Mucosa of rectum (tissue), 2 donors: Measurements from ENCODE around the gene SHANK1.

Source experiments
- H3K27ac ChIP-seq, 2 donors: one replicate each; pipeline ENCODE4 v1.7.0; 2013; ENCODE audit warnings: inconsistent platforms in 2 of 2, low read depth in 2 of 2, low read length in 2 of 2
- H3K27me3 ChIP-seq, 2 donors: one replicate each; pipeline ENCODE4 v1.7.0; 2013; ENCODE audit warnings: low read length in 2 of 2; ENCODE audit not compliant: control insufficient read depth in 2 of 2, insufficient read depth in 2 of 2
- H3K36me3 ChIP-seq, 2 donors: one replicate each; pipeline ENCODE4 v1.7.0; 2013; ENCODE audit warnings: low read length in 2 of 2; ENCODE audit not compliant: control insufficient read depth in 2 of 2, insufficient read depth in 2 of 2
- H3K4me1 ChIP-seq, 2 donors: one replicate each; pipeline ENCODE4 v1.7.0; 2013; ENCODE audit warnings: low read length in 2 of 2, mild to moderate bottlenecking in 1 of 2; ENCODE audit not compliant: control insufficient read depth in 2 of 2, insufficient read depth in 2 of 2
- H3K4me3 ChIP-seq, 2 donors: one replicate each; pipeline ENCODE4 v1.7.0; 2013; ENCODE audit warnings: low read length in 2 of 2
- H3K9ac ChIP-seq, 2 donors: one replicate each; pipeline ENCODE4 v1.7.0; 2013; ENCODE audit warnings: low read length in 2 of 2, low read depth in 1 of 2, mild to moderate bottlenecking in 1 of 2
- H3K9me3 ChIP-seq, 2 donors: one replicate each; pipeline ENCODE4 v1.7.0; 2013; ENCODE audit warnings: low read length in 2 of 2; ENCODE audit not compliant: control insufficient read depth in 2 of 2
- donor health status: healthy.
- donor health status: Normal muscosa, but diverticular disease.

Gene SHANK1

GRCh38 chr19:50651174-50651573 is 68.4 kb downstream of the SHANK1 start:
- H3K27ac ChIP-seq, result no peak overlapping the region
- peaks cover 0 to 3% of the 10 kb centered on the region in 2 donors for H3K9me3 ChIP-seq
- no peak overlapping the region for H3K9ac ChIP-seq
- H3K36me3 ChIP-seq, result no peaks in the 10 kb centered on the region
- H3K4me3 ChIP-seq, result no peak overlapping the region
- H3K4me1 ChIP-seq, result no peaks in the 10 kb centered on the region
- peaks cover 5% of the 10 kb centered on the region in 2 donors for H3K27me3 ChIP-seq

- Histone ChIP-seq H3K27me3 (peaks cover 5 to 8% of the 10 kb centered on the region in 2 donors), H3K9ac (no peak within 1 kb of the TSS), H3K36me3 (no peaks in the 10 kb centered on the region), H3K9me3 (no peaks in the 10 kb centered on the region), H3K4me1 (no peaks in the 10 kb centered on the region), H3K27ac (no peak within 1 kb of the TSS), H3K4me3 (no peak within 1 kb of the TSS)
Measured at GRCh38 chr19:50649433-50650391, 69.9 kb downstream of the SHANK1 start, which contains the start of gene C19orf81. Gene C19orf81, plus strand, starts transcription at chr19:50649445. Its CDS starts 0 bp downstream, at chr19:50649445.

- peaks cover 5 to 8% of the 10 kb centered on the region in 2 donors for H3K27me3 ChIP-seq
- no peak overlapping the region for H3K27ac ChIP-seq
- no peak overlapping the region for H3K4me3 ChIP-seq
- H3K36me3 ChIP-seq, result no peaks in the 10 kb centered on the region
- no peaks in the 10 kb centered on the region for H3K4me1 ChIP-seq
- H3K9me3 ChIP-seq, result no peaks in the 10 kb centered on the region
- H3K9ac ChIP-seq, result no peak overlapping the region
Measured at GRCh38 chr19:50648659-50649058, 70.9 kb downstream of the SHANK1 start.

GRCh38 chr19:50647879-50648615 is 71.6 kb downstream of the SHANK1 start:
- Histone ChIP-seq H3K9me3 (no peaks in the 10 kb centered on the region), H3K4me3 (no peak overlapping the region), H3K27me3 (peaks cover 5 to 8% of the 10 kb centered on the region in 2 donors), H3K27ac (no peak overlapping the region), H3K36me3 (no peaks in the 10 kb centered on the region), H3K4me1 (no peaks in the 10 kb centered on the region), H3K9ac (no peak overlapping the region)

- no peak overlapping the region for H3K27ac ChIP-seq
- no peak overlapping the region for H3K4me3 ChIP-seq
- no peaks in the 10 kb centered on the region for H3K4me1 ChIP-seq
- H3K27me3 ChIP-seq, result peaks cover 0 to 5% of the 10 kb centered on the region in 2 donors
- H3K9ac ChIP-seq, result no peak overlapping the region
- no peaks in the 10 kb centered on the region for H3K36me3 ChIP-seq
- H3K9me3 ChIP-seq, result no peaks in the 10 kb centered on the region
Measured at GRCh38 chr19:50646074-50646807, 73.4 kb downstream of the SHANK1 start.

GRCh38 chr19:50645107-50645506 is 74.5 kb downstream of the SHANK1 start:
- Histone ChIP-seq H3K4me3 (no peak overlapping the region), H3K27me3 (peaks cover 1 to 5% of the 10 kb centered on the region in 2 donors), H3K27ac (no peak overlapping the region), H3K9ac (no peak overlapping the region), H3K4me1 (no peaks in the 10 kb centered on the region), H3K36me3 (no peaks in the 10 kb centered on the region), H3K9me3 (no peaks in the 10 kb centered on the region)

- Histone ChIP-seq H3K4me1 (no peaks in the 10 kb centered on the region), H3K4me3 (no peak overlapping the region), H3K36me3 (no peaks in the 10 kb centered on the region), H3K27me3 (peaks cover 4 to 5% of the 10 kb centered on the region in 2 donors), H3K9me3 (no peaks in the 10 kb centered on the region), H3K27ac (no peak overlapping the region), H3K9ac (no peak overlapping the region)
Measured at GRCh38 chr19:50644315-50644915, 75.2 kb downstream of the SHANK1 start.

GRCh38 chr19:50640368-50640767 is 79.2 kb downstream of the SHANK1 start:
- Histone ChIP-seq H3K4me1 (no peaks in the 10 kb centered on the region), H3K4me3 (no peak overlapping the region), H3K27me3 (peaks cover 15 to 24% of the 10 kb centered on the region in 2 donors), H3K27ac (no peak overlapping the region), H3K36me3 (no peaks in the 10 kb centered on the region), H3K9ac (no peak overlapping the region), H3K9me3 (no peaks in the 10 kb centered on the region)

GRCh38 chr19:50639121-50640112 is 80.2 kb downstream of the SHANK1 start, which contains the start of gene SYT3:
Gene SYT3, minus strand, starts transcription at chr19:50639881. Its CDS starts 2,470 bp downstream, at chr19:50637411.
- Histone ChIP-seq H3K27ac (no peak within 1 kb of the TSS), H3K27me3 (peaks cover 15 to 24% of the 10 kb centered on the region in 2 donors), H3K9me3 (peaks cover 0 to under 1% of the 10 kb centered on the region in 2 donors), H3K4me3 (peak within 1 kb of the TSS in 1 of 2 donors; percentile 41), H3K9ac (no peak within 1 kb of the TSS), H3K4me1 (no peaks in the 10 kb centered on the region), H3K36me3 (no peaks in the 10 kb centered on the region)
